ENCODE results near the gene XRCC1. TPM values are rescaled to one million over a fixed set of nuclear protein-coding genes. Genes with fewer than 3 reads are reported as not detected.

The XRCC1 gene
- total and polyA plus RNA-seq, 2 of the 8 experiments (the other 6 are each of a cell fraction or from before 2014, with no cell fraction given) = 42.5 to 44.4 TPM

DNA sequence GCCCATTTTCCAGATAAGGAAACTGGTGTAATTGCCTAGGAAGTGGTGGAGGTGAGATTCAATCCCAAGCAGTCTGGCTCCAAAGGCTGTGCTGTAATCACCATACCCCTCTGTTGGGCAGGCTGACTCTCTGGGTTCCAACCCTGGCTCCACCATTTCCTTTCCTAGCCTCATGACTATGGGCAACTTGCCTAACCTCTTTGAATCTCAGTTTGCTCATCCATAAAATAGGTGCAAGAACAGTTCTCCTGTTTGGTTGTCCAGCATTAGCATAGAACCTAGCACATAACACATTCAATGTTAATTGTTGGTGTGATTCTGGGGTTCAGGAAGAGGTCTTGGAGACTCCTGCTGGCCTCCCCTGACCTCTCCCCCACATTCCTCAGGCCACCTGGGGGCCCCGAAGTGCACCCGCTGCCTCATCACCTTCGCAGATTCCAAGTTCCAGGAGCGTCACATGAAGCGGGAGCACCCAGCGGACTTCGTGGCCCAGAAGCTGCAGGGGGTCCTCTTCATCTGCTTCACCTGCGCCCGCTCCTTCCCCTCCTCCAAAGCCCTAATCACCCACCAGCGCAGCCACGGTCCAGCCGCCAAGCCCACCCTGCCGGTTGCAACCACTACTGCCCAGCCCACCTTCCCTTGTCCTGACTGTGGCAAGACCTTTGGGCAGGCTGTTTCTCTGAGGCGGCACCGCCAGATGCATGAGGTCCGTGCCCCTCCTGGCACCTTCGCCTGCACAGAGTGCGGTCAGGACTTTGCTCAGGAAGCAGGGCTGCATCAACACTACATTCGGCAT is 23.3 kb upstream of the XRCC1 start:
- WGBS, 2 experiments (ENCODE audit: extremely low coverage in 1 of 2, insufficient coverage in 1 of 2, insufficient read length in 1 of 2, insufficient replicate concordance in 2 of 2, low coverage in 1 of 2, low lambda C conversion rate in 2 of 2, missing lambda C conversion rate in 1 of 2) = 87% methylated on average over 17 of the region's 19 CpGs; no CpG with 5 or more reads in 1 of the 2 experiments
- POLR2A ChIA-PET (ENCODE audit: partially characterized antibody) = interaction anchor here (0.6 to 3.1 kb wide), 5 partner anchors 8 to 69 kb away, joined by 3 to 17 read pairs (median 3); no protein-coding TSS in a partner anchor
- Histone ChIP-seq H2BK5ac (ENCODE audit: low read depth, low read length) (no peak overlapping the region), H4K8ac (ENCODE audit: extremely low read depth, insufficient read depth, low read length) (no peak overlapping the region; the same call in 1 of the 2 replicates), H3K27ac (ENCODE audit: low read depth, low read length) (no peak overlapping the region), H3K27me3 (replicated peaks in 1 of 4; ENCODE audit: control insufficient read depth in 3 of 4, extremely low read depth in 1 of 4, insufficient read depth in 3 of 4, low read length in 3 of 4) (no peaks in the 10 kb centered on the region), H3K4me3 (ENCODE audit: extremely low read depth in 1 of 4, insufficient read depth in 2 of 4, low read depth in 3 of 4, low read length in 4 of 4) (no peak overlapping the region), H3K36me3 (ENCODE audit: control insufficient read depth in 2 of 4, insufficient read depth in 4 of 4, low read length in 3 of 4) (peaks cover 2 to 12% (median 6%) of the 10 kb centered on the region in 4 experiments; a peak in 4 of 8 replicates), H3K4me2 (ENCODE audit: insufficient read depth in 1 of 2, low read depth in 2 of 2, low read length in 2 of 2) (no peak overlapping the region; a peak in 1 of 4 replicates), H3K23me2 (ENCODE audit: low read depth, low read length) (peaks cover 16% of the 10 kb centered on the region; the same call in 1 of the 2 replicates), H2AK5ac (ENCODE audit: low read depth, low read length) (no peak overlapping the region), H2AFZ (ENCODE audit: low read length) (no peak overlapping the region), H3K23ac (ENCODE audit: insufficient read length) (no peak overlapping the region), H2BK20ac (ENCODE audit: low read length) (no peak overlapping the region), H3K9me3 (ENCODE audit: insufficient read depth in 2 of 2, low read depth in 1 of 2, low read length in 1 of 2) (no peaks in the 10 kb centered on the region), H3K4ac (replicated peaks; ENCODE audit: insufficient read length, low read depth, low read length) (no peak overlapping the region), H4K5ac (ENCODE audit: insufficient read length, low read depth, low read length) (no peak overlapping the region), H3K56ac (replicated peaks; ENCODE audit: insufficient read length, low read depth, low read length) (no peak overlapping the region), H2BK15ac (ENCODE audit: low read length) (no peak overlapping the region), H4K20me1 (replicated peaks in 1 of 2; ENCODE audit: control insufficient read depth in 1 of 2, insufficient read depth in 2 of 2, low read length in 2 of 2) (peaks cover 0 to 3% of the 10 kb centered on the region in 2 experiments), H3K9ac (replicated peaks in 1 of 4; ENCODE audit: extremely low read depth in 1 of 4, low read depth in 3 of 4, low read length in 3 of 4) (no peak overlapping the region), H3K18ac (ENCODE audit: extremely low read depth, low read length) (no peak overlapping the region), H3K79me1 (ENCODE audit: low read depth, low read length) (peaks cover 7% of the 10 kb centered on the region; the same call in 1 of the 2 replicates), H2BK12ac (ENCODE audit: low read depth, low read length) (no peak overlapping the region), H2BK120ac (replicated peaks; ENCODE audit: low read depth, low read length) (no peak overlapping the region), H3K79me2 (ENCODE audit: control insufficient read depth in 1 of 2, insufficient read depth in 2 of 2, low read length in 2 of 2) (peaks cover 5 to 20% of the 10 kb centered on the region in 2 experiments), H3K4me1 (replicated peaks in 1 of 4; ENCODE audit: control insufficient read depth in 3 of 4, insufficient read depth in 4 of 4, low read length in 3 of 4) (peaks cover 2 to 6% (median 3%) of the 10 kb centered on the region in 4 experiments; a peak in 6 of 7 replicates), H4K91ac (replicated peaks; ENCODE audit: insufficient read length, low read length) (no peak overlapping the region), H3K14ac (ENCODE audit: insufficient read length) (no peak overlapping the region)
- FAIRE-seq (no peak), DNase-seq (ENCODE audit: low read depth in 1 of 2, low spot score in 2 of 2) (no peak)
- CTCF ChIA-PET (ENCODE audit: partially characterized antibody) = interaction anchor here (0.5 to 6.5 kb wide), 12 partner anchors 9 to 942 kb away, joined by 3 to 92 read pairs (median 5); partner anchors contain the start of gene ZNF575
- TF ChIP-seq TEAD4 (IDR thresholded peaks at IDR 0.05; ENCODE audit: low read depth, low read length) = no peak
- TF ChIP-seq KDM1A (IDR thresholded peaks at IDR 0.05; ENCODE audit: borderline replicate concordance, low read length) = no peak
- no peak for TF ChIP-seq SRF (IDR thresholded peaks at IDR 0.05; ENCODE audit: low read depth, low read length)
